Ectodermal cell (in vitro differentiated cells): ENCODE measurements around the gene ITCH.
"Not testable (repeated sequence)": the region's sequence is repeated elsewhere in the genome, so short reads cannot be mapped to it uniquely, and the experiment has no call there.

Experiments
- H3K27ac ChIP-seq: 2 replicates; pipeline ENCODE4 v1.7.0; 2013; ENCODE audit warnings: mild to moderate bottlenecking, low read depth, low read length; ENCODE audit not compliant: insufficient read depth, poor library complexity, severe bottlenecking
- H3K27me3 ChIP-seq: 2 replicates; pipeline ENCODE4 v1.7.0; 2013; ENCODE audit warnings: mild to moderate bottlenecking, low read length; ENCODE audit not compliant: insufficient read depth, control insufficient read depth, poor library complexity, severe bottlenecking
- H3K36me3 ChIP-seq: one replicate; pipeline ENCODE4 v1.7.0; 2013; ENCODE audit warnings: low read length; ENCODE audit not compliant: control insufficient read depth, insufficient read depth
- H3K4me1 ChIP-seq: one replicate; pipeline ENCODE4 v1.7.0; 2013; ENCODE audit warnings: low read length; ENCODE audit not compliant: control insufficient read depth, insufficient read depth
- H3K4me3 ChIP-seq: 2 replicates; pipeline ENCODE4 v1.7.0; 2013; ENCODE audit warnings: low read depth, low read length, control low read depth; ENCODE audit not compliant: insufficient read depth
- H3K9me3 ChIP-seq: 2 replicates; pipeline ENCODE4 v1.7.0; 2013; ENCODE audit warnings: mild to moderate bottlenecking, low read length, moderate library complexity; ENCODE audit not compliant: control insufficient read depth
- WGBS, 2 experiments: methylation state at CpG; one replicate each; pipeline ENCODE4 v1.1.7; 2013; ENCODE audit warnings: missing lambda C conversion rate in 2 of 2; 5-methylcytosine and 5-hydroxymethylcytosine counted together

ITCH gene

GRCh38 chr20:34343458-34344211 lies 19.4 kb upstream of the ITCH start:
- WGBS, 2 experiments: 89% methylated on average over 10 of the region's 10 CpGs
- Histone ChIP-seq H3K27ac (no peak overlapping the region), H3K9me3 (no peaks in the 10 kb centered on the region), H3K27me3 (no peaks in the 10 kb centered on the region), H3K4me1 (no peaks in the 10 kb centered on the region), H3K36me3 (no peaks in the 10 kb centered on the region), H3K4me3 (no peak overlapping the region)

- Histone ChIP-seq H3K36me3 (no peaks in the 10 kb centered on the region), H3K4me3 (no peak overlapping the region), H3K9me3 (no peaks in the 10 kb centered on the region), H3K27me3 (no peaks in the 10 kb centered on the region), H3K4me1 (no peaks in the 10 kb centered on the region), H3K27ac (no peak overlapping the region)
- WGBS, 2 experiments: 85 to 87% methylated on average over 5 of the region's 5 CpGs
These were observed 18.8 kb upstream of the ITCH start for GRCh38 chr20:34344238-34344637.

- Histone ChIP-seq H3K27me3 (no peaks in the 10 kb centered on the region), H3K27ac (no peak overlapping the region), H3K4me3 (no peak overlapping the region), H3K4me1 (no peaks in the 10 kb centered on the region), H3K9me3 (no peaks in the 10 kb centered on the region), H3K36me3 (no peaks in the 10 kb centered on the region)
- WGBS, 2 experiments: 65 to 72% methylated on average over 6 of the region's 6 CpGs
These were observed 17.7 kb upstream of the ITCH start for GRCh38 chr20:34345402-34345736.

GRCh38 chr20:34345839-34346532 lies 17.1 kb upstream of the ITCH start:
- H3K27me3 ChIP-seq, H3K36me3 ChIP-seq, H3K4me3 ChIP-seq, H3K27ac ChIP-seq, H3K9me3 ChIP-seq, H3K4me1 ChIP-seq: not testable (repeated sequence)
- WGBS, 2 experiments: 90 to 95% methylated on average over 8 to 9 of the region's 10 CpGs

GRCh38 chr20:34346533-34346865 lies 16.6 kb upstream of the ITCH start:
- H3K4me3 ChIP-seq, H3K27me3 ChIP-seq, H3K27ac ChIP-seq, H3K9me3 ChIP-seq, H3K4me1 ChIP-seq, H3K36me3 ChIP-seq: not testable (repeated sequence)
- WGBS, 2 experiments: 94 to 96% methylated on average over 9 of the region's 9 CpGs

- Histone ChIP-seq H3K4me3 (no peak overlapping the region), H3K9me3 (no peaks in the 10 kb centered on the region), H3K27ac (no peak overlapping the region), H3K27me3 (no peaks in the 10 kb centered on the region), H3K4me1 (no peaks in the 10 kb centered on the region), H3K36me3 (no peaks in the 10 kb centered on the region)
- WGBS, 2 experiments: 88 to 96% methylated on average over 4 of the region's 4 CpGs
These were observed 15.5 kb upstream of the ITCH start for GRCh38 chr20:34347571-34347970.

GRCh38 chr20:34350095-34350494 lies 13.0 kb upstream of the ITCH start:
- Histone ChIP-seq H3K27me3 (no peaks in the 10 kb centered on the region), H3K9me3 (no peaks in the 10 kb centered on the region), H3K36me3 (no peaks in the 10 kb centered on the region), H3K4me3 (no peak overlapping the region), H3K27ac (no peak overlapping the region), H3K4me1 (no peaks in the 10 kb centered on the region)
- WGBS, 2 experiments: 92 to 97% methylated on average over 3 of the region's 3 CpGs

- WGBS, 2 experiments: 92 to 93% methylated on average over 6 of the region's 6 CpGs
- H3K4me1 ChIP-seq, H3K4me3 ChIP-seq, H3K9me3 ChIP-seq, H3K27ac ChIP-seq, H3K36me3 ChIP-seq, H3K27me3 ChIP-seq: not testable (repeated sequence)
These were observed 9.6 kb upstream of the ITCH start for GRCh38 chr20:34353467-34353866.

- Histone ChIP-seq H3K4me3 (no peak overlapping the region), H3K27ac (no peak overlapping the region), H3K27me3 (no peaks in the 10 kb centered on the region), H3K4me1 (no peaks in the 10 kb centered on the region), H3K36me3 (no peaks in the 10 kb centered on the region), H3K9me3 (no peaks in the 10 kb centered on the region)
- WGBS, 2 experiments: 80 to 91% methylated on average over 2 of the region's 2 CpGs
These were observed 7.6 kb upstream of the ITCH start for GRCh38 chr20:34355427-34355826.

- H3K4me3 ChIP-seq, H3K27me3 ChIP-seq, H3K9me3 ChIP-seq, H3K36me3 ChIP-seq, H3K4me1 ChIP-seq, H3K27ac ChIP-seq: not testable (repeated sequence)
- 94 to 95% methylated on average over 9 of the region's 9 CpGs for WGBS, 2 experiments
These were observed 3.3 kb upstream of the ITCH start for GRCh38 chr20:34359729-34360128.
